ENCODE measurements around the gene HNF4A. TPM values are rescaled to one million over a fixed set of nuclear protein-coding genes. Genes with fewer than 3 reads are reported as not detected.
"Not testable (repeated sequence)": the region's sequence is repeated elsewhere in the genome, so short reads cannot be mapped to it uniquely, and the experiment has no call there.

Gene HNF4A
- not detected in 2 replicates for total RNA-seq

DNA sequence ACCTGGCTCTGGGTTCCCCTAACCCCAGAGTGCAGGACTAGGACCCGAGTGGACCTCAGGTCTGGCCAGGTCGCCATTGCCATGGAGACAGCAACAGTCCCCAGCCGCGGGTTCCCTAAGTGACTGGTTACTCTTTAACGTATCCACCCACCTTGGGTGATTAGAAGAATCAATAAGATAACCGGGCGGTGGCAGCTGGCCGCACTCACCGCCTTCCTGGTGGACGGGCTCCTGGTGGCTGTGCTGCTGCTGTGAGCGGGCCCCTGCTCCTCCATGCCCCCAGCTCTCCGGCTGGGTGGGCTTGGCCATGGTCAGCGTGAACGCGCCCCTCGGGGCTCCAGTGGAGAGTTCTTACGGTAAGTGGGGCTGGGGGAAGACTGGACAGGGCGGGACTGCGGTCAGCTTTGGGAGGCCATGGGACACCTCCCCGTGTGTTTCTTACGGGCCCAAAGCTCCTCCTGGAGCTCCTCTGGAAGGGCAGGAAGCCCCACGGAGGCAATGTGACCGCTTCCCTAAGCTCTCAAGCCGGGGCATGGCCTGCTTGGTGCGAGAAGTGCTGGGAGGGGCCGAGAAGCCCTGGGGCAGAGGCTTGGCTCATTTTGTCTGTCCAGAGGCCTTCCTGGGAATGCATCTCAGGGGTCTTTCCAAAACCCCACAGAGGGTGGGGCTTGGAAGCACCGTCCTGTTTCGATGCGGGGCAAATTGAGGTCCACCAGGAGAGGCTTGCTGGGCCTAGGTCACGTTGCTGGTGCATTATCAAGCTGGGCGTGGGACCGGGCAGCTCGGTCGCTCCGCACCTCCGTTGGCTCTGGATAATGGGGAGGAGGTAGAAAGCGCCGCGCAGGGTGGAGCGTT lies at the start of gene HNF4A:
Gene HNF4A (plus strand): TSS at position 202 of the 855 bp plus-strand sequence. CDS start 106 bp downstream, at position 308.
- no peak for DNase-seq (ENCODE audit: low read depth, low spot score)

DNA sequence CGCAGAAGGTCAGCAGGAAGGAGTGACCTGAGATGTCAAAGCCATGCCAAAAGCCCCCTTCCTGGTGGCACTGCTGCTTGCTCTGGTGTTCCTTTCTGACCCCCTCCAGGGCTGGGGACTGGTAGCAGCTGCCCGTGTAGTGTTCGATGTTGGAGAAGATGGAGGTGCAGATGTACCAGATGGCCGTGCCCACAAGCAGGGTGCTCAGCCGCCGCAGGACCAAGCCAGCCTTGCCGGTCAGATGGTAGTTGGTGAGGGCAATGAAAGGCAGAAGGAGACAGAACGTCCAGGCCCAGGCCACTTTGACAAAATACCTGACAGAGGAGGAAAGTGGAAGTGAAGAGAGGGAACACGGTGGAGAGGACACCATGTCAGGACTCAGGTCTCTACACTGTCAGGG lies 48.6 kb upstream of the HNF4A start:
- DNase-seq (ENCODE audit: low read depth, low spot score), result no peak

DNA sequence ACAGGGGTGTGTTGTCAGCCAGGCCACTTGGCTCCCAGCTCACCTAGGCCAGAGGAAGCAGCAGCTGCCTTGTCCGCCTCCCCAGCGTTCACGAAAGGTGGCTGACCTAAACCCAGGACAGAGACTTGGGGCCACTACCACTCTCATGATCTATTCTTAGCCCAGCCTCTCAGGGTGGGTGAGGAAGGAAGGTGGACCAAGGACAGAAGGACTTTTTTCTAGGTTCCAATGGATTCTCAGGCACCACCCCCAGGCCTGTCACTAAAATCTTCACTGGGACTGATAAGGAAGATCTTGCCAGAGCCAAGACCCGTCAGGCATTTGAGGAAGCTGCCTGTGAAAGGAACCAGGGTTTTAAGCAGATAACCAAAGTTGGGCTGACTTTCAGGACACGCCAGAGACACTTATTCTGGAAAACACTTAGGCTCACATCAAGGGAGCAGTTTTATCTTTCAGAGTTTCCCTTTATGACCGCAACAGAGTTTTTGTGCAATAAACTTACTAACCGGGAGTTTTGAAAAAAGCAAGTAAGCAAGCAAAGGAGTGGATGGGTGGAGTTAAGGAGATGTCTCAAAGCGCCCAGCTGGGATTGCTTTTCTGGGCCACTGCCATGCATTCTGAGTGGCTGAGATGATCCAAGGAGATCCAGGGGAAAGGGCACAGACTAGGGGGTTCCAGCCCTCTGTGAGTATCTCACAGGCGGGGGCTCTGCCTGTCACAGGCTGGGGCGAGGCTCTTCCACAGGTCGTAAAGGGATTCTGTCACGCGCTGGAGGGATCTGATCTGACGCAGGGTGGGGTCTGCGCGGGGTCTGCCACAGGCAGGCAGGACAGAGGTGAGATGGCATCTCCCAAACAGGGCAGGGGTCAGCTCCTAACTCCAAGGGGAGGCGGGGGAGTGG lies 45.5 kb upstream of the HNF4A start:
- DNase-seq (ENCODE audit: low read depth, low spot score), result no peak

DNA sequence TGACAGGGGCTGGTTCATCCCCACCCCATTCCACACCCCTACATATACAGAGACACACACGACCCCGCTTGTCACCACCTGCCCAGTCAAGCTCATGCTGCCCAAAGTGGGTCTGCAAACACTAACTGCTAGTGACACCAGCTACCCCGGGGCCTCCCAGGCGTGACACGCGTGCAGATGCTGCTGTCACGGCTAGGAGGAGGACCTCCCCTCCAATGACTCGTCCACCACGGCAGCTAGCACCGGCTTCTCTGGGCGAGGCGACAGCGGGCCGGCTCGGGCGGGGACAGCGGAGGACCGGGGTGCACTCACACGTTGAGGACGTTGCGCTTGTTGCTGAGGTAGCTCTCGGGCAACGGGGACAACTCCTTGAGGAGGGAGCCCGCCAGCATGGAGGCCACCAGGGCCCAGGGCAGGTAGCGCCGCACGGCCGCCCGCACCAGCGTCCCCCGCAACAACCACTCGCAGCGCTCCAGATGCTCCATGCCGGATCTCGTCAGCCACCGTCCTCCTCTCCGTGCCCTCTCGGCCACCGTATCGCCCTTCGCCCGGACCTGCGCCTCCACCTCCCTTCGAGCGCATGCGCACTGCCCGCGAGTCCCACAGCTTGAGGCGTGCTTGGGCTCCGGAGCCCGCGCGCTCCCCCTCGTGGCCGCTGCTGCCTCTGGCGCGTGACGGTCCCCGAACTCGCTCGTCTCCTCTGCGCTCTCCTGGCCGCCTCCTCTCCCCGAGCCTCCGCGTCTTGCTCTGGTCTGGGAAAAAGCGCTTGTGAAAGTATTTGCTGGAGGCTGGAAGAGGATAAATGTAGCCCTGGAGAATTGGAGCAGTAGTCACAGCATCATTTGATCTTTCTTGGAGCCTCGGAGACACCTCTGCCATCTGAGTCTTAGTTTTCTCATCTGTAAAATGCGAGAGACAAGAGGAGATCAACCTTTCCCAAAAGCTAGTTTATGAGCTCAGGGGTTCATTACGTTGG lies 44.5 kb upstream of the HNF4A start, which contains the start of gene FITM2:
Gene FITM2 (minus strand): TSS at position 539 of the 976 bp plus-strand sequence. CDS start 54 bp downstream, at position 485.
- peak; percentile 84 for DNase-seq (ENCODE audit: low read depth, low spot score)

DNA sequence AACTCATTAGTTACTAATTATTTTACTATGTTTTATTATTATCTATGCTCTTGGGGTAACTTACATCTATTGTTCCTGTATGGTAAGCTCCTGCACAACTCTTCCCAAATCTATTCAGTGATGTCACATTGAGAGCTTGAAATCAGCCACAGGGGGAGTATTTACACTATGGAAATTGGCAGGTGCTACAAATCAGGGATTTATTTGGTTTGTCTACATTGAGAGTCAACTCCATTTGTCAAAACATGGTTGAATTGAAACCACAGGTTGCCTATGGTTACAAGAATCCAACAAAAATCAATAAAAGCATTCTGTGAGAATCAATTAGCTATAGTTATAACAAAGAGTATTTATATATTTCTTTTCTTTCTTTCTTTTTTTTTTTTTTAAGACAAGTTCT lies 40.6 kb upstream of the HNF4A start:
- DNase-seq (ENCODE audit: low read depth, low spot score), result no peak

DNA sequence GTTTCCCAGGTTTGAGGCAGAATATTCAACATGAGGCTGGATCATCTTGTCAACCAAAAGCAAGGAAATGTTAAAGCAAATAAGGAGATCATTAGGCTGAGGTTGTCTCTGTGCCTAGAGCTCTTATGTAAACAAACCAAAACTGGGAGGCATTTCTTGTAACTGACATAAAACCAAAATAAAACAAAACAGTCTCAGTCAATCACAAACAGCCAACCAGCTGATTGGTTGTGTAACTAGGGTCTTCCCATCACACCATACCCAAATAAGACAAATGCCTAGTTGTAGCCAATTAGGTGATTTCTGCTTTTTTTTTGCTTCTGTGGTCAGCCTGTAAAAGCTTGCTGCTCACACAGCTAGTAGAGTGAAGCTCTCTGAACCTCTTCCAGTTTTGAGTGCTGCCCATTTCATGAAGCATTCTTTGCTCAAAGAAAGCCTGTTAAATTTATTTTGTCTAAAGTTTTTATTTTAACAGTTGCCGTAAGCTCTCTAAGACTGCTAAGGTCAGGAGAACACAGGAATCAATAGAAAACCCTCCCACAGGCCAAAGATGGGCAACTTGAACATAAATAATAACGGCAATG lies 35.6 kb upstream of the HNF4A start:
- no peak for DNase-seq (ENCODE audit: low read depth, low spot score)

DNA sequence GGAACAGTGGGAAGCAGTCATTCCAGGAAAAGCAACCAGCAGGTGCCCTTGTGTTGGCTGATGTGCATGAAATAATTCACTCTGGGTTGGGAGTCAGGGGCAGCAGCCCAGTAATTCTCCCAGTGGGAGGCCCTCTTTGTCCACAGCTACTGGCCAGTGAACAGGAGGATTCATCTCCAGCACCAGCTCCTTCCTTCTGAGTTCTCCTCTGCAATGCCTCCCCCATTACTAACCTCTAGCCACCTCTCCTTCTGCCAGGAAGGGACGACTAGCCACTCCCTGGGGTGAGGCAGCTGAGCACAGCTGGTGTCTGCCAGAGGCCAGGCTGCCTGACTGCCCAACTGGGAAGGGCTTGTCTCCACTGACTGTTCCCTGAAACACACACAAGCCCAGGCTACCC lies 31.2 kb upstream of the HNF4A start:
- DNase-seq (ENCODE audit: low read depth, low spot score), result no peak

DNA sequence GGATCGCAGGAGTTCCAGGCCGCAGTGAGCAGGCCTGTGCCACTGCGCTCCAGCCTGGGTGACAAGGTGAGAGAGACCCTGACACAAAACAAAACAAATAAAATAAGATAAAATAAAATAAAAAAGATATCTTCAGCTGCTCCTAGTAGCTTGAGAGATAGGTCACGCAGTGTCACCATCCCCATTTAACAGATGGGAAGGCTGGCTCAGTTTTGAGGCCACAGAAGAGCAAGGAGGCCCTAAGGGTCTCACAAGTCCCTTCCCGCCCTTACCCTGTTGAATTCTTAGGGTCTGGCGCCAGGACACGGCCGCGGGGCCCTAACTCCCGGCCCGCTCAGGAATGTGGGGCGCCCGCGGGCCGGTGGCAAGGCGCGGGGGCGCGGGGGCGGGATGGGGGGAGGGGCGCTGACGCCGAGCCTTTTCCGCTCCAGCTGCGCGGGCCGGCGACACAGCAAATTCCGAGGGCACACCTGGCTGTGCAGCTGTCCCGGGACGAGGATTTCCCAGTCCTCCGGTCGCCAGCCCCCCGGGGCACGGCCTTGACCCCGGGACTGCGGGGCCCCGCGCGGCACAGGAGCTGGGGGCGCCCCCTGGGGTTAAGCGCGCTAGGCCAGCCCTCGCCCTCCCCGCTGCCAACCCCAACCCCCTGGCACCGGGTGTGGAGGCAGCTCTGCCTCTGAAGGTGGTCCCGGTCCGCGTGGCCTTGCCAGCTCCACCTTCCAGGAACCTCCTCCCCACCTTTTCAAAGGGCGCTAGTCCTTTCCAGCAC lies 28.9 kb upstream of the HNF4A start:
- DNase-seq (ENCODE audit: low read depth, low spot score), result no peak

DNA sequence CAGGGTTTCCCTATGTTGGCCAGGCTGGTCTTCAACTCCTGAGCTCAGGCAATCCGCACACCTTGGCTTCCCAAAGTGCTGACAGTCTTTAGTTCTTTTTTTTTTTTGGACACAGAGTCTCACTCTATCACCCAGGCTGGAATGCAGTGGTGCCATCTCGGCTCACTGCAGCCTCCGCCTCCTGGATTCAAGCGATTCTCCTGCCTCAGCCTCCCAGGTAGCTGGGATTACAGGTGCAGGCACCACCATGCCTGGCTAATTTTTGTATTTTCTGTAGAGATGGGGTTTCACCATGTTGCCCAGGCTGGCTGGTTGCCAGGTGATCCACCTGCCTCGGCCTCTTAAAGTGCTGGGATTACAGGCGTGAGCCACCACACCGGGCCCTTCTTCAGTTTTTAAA lies 27.8 kb upstream of the HNF4A start:
- not testable (repeated sequence) for DNase-seq (ENCODE audit: low read depth, low spot score)

DNA sequence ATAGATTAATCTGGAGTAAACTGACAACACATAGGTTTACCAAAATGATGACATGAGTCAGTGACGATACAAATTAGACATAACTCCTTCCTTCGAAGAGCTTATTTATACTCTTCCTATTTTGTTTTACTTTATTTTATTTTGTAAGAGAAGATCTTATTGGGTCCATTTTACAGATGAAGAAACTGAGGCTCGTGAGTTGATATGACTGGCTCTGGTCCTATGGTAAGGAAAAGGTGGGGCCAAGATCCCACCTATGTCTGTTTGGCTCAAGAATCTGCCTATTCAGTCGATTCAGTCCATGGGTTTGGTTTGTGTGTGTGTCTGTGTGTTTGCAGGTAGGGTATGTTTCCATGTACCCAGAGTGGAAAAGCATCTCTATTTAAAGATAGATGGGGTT lies 27.1 kb upstream of the HNF4A start:
- no peak for DNase-seq (ENCODE audit: low read depth, low spot score)

DNA sequence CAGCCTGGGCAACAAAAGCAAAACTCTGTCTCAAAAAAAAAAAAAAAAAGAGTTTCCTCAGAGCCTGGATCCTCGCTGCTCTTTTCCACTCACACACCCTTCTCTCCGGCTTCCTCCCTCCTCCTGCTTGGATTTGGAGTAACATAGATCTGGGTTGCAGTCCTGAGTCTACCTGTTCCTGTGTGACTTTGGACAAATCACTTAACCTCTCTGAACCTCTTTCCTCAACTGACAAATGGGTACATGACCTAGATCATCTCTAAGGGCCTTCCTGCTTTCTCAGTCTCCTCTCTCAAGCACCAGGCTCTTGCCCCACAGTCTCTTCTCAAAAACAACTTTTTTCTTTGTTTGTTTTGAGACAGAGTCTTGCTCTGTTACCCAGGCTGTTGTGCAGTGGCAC lies 24.3 kb upstream of the HNF4A start:
- no peak for DNase-seq (ENCODE audit: low read depth, low spot score)

DNA sequence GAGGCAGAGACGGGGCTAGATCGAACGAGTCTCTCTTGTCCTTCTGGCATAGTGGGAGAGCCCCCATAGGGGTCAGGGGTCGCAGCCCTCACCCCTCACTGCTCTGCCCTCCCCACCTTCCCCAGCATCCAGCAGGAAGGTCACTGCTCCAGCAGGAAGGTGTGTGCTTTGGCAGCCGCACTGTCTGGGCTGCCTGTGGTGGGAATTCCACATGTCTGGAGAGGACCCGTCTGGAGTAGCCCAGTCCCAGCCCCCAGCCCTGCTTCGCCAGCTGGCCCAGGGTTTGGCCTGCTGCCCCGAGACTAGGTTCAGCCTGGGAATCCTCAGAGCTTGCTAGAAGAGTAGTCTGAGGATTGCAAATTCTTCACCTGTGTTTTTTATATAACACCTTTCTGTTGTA lies 21.2 kb upstream of the HNF4A start:
- DNase-seq (ENCODE audit: low read depth, low spot score), result no peak

DNA sequence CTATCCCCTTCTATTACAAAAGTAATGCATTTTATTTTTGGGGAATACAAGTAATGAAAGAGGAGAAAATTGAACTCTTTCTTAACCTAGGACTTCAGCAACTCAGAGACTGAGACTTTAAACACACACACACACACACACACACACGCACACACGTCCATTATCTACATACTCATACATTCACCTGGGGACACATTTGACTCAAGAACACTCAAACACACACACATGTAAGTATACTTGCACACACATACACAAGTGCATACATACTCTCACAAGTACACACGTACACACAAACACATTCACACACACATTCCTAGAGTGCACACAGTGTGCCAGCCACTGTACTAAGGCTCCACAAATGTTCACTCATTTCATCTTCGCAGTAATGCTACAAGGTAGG lies 20.8 kb upstream of the HNF4A start:
- no peak for DNase-seq (ENCODE audit: low read depth, low spot score)

DNA sequence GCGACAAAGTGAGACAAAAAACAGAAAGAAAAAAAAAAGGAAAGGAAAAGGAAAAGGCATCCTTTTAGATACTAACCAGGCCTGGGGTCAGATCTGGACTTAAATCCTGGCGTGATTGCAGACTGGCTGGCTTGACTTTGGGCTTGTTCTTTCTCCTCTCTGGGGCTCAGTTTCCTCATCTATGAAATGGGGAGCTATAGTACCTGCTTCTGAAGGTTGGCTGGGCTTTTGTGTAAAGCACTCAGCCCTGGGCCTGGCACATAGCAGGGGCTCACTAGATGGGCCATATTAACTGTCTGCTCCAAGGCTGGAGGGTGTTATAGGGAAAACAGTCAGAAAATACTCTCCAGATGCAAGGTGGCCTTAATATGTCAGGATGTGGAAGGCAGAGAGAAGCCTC lies 19.8 kb upstream of the HNF4A start:
- no peak for DNase-seq (ENCODE audit: low read depth, low spot score)

DNA sequence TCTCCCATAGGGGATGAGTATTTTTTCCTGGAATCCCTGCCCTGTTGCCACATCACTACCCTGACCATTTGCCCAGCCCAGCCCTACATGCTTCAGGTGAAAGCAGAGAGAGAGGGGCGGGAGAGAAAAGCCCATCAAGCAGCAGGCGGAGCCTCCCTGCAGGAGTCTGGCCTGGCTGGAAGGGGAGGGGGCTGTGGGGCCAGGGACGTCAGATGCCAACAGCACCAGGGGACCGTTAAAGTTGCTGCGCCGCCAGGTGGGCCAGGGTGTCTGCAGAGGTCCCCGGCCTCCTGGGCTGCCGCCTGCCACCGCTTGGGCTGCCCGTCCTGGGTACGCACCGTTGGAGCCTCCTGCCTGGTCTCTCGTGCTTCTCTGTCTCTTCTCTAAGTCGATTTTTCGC lies 19.4 kb upstream of the HNF4A start:
- no peak for DNase-seq (ENCODE audit: low read depth, low spot score)

DNA sequence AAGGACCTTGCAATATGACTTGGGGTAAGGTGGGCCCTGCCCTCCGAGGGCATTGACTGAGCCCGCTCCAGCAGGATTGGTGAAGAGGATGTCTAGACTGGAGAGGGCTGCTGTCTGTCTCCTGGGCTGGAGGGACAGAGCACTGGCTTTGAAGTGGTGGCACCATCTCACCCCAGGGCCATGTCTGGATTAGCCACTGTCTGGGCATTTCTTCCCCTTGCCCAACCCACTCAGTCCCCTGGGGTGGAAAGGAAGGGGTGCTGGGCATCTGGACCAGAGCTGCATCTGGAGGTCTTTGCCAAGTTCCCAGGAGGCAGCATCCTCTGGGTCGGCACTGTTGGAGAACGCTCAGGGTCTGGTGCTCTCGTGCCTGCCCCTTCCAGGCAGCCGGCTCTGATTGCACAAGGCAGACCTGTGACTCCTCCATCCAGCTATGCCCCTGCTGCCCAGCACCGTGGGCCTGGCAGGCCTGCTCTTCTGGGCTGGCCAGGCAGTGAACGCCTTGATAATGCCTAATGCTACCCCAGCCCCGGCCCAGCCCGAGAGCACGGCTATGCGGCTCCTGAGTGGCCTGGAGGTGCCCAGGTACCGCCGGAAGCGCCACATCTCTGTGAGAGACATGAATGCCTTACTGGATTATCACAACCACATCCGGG lies 18.6 kb upstream of the HNF4A start, which contains the start of gene R3HDML:
Gene R3HDML (plus strand): TSS at position 319 of the 656 bp plus-strand sequence. CDS start 115 bp downstream, at position 434.
- DNase-seq (ENCODE audit: low read depth, low spot score), result no peak

DNA sequence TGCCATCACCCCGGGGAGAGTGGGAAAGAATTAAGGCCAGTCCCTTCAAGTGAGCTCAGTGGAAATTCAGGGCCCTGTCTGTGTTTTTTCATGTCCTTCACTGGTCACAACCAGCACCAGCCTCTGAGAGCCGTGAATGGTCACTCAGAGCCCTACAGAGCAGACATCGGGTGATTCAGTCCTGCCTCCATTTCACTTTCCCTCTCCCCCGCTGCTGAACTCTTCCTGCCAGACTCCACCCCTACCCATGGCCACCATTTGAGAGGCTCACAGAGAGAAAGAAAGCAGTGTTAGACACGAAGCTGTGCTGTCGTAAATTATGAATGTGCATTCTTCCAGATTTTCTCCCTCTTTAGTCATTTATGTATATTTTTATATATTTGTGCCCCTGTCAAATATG lies 13.3 kb upstream of the HNF4A start:
- no peak for DNase-seq (ENCODE audit: low read depth, low spot score)

DNA sequence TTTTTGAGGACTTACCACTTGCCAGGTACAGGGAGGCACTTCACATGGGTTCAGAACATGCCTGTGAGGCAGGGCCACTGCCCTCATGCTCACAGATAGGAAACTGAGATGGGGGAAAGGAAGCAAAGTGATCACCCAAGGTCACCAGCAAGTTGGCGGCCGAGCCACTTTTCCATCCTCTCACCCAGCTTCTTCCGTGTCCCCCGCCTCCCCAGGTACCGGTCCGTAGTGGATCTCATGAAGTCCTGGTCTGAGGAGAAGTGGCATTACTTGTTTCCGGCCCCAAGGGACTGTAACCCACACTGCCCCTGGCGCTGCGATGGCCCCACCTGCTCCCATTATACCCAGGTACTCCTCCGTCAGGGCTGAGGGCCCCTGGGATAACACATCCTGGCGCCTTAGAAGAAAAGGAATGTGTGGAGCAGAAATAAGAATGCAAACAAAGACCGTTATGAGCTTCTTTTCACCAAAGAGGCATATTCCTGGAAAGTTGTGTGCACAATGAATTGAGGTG lies 12.3 kb upstream of the HNF4A start:
- DNase-seq (ENCODE audit: low read depth, low spot score), result no peak

DNA sequence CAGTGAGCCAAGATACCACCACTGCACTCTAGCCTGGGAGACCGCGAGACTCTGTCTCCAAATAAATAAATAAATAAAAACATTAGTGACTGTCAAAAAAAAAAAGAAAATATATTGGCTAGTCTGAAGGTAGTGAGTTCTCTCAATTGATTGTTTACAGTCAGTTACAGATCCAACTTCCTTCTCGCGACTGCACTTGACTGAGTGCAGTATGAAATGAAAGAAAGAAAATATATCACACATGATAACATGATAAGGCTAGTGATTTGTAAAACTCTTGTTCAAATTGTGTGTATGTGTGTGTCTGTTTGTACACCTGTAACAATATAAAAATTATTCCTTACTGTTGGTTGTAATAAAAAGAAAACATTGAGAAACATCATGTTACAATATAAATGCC lies 10.8 kb upstream of the HNF4A start:
- DNase-seq (ENCODE audit: low read depth, low spot score), result no peak

Data from pulmonary artery endothelial cell (primary cell).